BJ (cell line): Measurements from ENCODE around the gene ADM. TPM values are rescaled to one million over a fixed set of nuclear protein-coding genes. Genes with fewer than 3 reads are reported as not detected.
A peak's percentile ranks its signal among the peaks of the same experiment; 100 is the strongest.

Experiments
- CTCF ChIA-PET: fragments of 350-600 bp; formaldehyde crosslinking; extraction: SDS; loops from one replicate; lab custom pipeline; 2021; ENCODE audit warnings: antibody characterized with exemption, inconsistent platforms; lab: Yijun Ruan, JAX
- POLR2A ChIA-PET: fragments of 300-600 bp; sonication (Branson Sonifier 250); formaldehyde crosslinking; extraction: SDS; loops from one replicate; lab custom pipeline; 2021; ENCODE audit warnings: antibody characterized with exemption; lab: Charles Lee
- DNase-seq: peaks from one replicate; pipeline ENCODE4 v3.0.0-alpha.2; 2011; ENCODE audit warnings: low read depth
- H3K27me3 ChIP-seq: 2 replicates; pipeline ENCODE4 v1.6.0; 2011; ENCODE audit warnings: low read length; ENCODE audit not compliant: control insufficient read depth, insufficient read depth
- H3K36me3 ChIP-seq: 2 replicates; pipeline ENCODE4 v1.5.1; 2011; ENCODE audit warnings: low read length; ENCODE audit not compliant: control insufficient read depth, insufficient read depth
- H3K4me3 ChIP-seq: 2 replicates; pipeline ENCODE4 v1.5.1; 2011; ENCODE audit warnings: low read depth, mild to moderate bottlenecking, control low read depth, low read length
- polyA plus RNA-seq: library from polyadenylated mRNA; depleted of rRNA; stranded (reverse); fragments of >200 nt; gene quantifications from 2 replicates; pipeline ENCODE4 v1.2.3, GENCODE V29; 2011
- TF ChIP-seq, protein P1 (sequence below): IDR thresholded peaks from 2 replicates; pipeline ENCODE4 v1.5.1; 2011; ENCODE audit warnings: low read depth, mild to moderate bottlenecking, control low read depth, inconsistent platforms, low read length, moderate library complexity; ENCODE audit not compliant: insufficient read depth

The ADM gene
- polyA plus RNA-seq, 1 experiment: 569 TPM

DNA sequence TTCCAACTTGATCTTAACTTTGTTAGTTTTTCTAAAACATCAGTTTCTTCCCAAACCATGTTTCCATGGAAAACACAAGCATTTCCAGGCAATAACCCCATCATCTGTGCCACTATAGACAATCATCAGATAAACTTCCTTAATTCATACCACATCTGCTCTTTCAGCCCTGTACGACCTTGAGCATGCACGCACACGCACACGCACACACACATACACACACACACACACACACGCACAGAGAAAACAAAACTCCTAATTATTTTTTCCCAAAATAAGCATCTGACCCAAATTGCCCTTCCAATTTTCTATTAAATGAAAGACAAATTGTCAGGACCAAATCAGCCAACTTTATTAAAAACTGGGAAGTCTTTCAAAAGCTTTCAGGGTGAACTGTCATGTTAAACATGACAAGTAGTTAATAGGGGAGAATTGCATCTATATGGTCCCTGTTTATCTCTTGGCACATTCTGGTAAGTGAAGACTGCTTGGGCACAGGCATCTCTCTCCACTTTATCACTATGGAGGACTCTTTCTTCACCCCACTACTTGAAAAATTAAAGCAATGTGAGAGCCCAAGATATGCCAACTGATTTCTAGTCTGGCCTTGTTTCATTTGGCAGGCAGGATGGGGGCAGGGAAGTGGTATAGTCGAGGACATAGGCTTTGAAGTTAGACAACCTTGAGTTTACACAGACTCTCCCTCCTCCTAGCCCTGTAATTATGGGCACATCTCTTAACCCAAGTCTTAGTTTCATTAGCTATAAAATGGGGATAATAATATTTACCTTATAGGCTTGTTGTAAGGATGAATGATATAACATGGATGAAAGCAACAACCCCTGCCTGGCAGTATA lies 15.1 kb downstream of the ADM start:
- TF ChIP-seq, protein P1, sequence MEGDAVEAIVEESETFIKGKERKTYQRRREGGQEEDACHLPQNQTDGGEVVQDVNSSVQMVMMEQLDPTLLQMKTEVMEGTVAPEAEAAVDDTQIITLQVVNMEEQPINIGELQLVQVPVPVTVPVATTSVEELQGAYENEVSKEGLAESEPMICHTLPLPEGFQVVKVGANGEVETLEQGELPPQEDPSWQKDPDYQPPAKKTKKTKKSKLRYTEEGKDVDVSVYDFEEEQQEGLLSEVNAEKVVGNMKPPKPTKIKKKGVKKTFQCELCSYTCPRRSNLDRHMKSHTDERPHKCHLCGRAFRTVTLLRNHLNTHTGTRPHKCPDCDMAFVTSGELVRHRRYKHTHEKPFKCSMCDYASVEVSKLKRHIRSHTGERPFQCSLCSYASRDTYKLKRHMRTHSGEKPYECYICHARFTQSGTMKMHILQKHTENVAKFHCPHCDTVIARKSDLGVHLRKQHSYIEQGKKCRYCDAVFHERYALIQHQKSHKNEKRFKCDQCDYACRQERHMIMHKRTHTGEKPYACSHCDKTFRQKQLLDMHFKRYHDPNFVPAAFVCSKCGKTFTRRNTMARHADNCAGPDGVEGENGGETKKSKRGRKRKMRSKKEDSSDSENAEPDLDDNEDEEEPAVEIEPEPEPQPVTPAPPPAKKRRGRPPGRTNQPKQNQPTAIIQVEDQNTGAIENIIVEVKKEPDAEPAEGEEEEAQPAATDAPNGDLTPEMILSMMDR: no peak
- no peak overlapping the region for H3K4me3 ChIP-seq
- DNase-seq: no peak
- CTCF ChIA-PET: interaction anchor here (0.6 to 1.4 kb wide), 2 partner anchors 46 to 421 kb away, joined by 3 read pairs; no protein-coding TSS in a partner anchor
- POLR2A ChIA-PET: no interaction called here
- no peaks in the 10 kb centered on the region for H3K36me3 ChIP-seq
- no peaks in the 10 kb centered on the region for H3K27me3 ChIP-seq

GRCh38 chr11:10320736-10321465 lies 16.0 kb downstream of the ADM start:
- CTCF ChIA-PET: interaction anchor here (0.6 to 2.0 kb wide), 3 partner anchors 11 to 422 kb away, joined by 3 to 10 read pairs (median 3); no protein-coding TSS in a partner anchor
- Histone ChIP-seq H3K4me3 (no peak overlapping the region), H3K27me3 (no peaks in the 10 kb centered on the region), H3K36me3 (no peaks in the 10 kb centered on the region)
- no peak for DNase-seq
- POLR2A ChIA-PET: no interaction called here
- TF ChIP-seq, protein P1: no peak

- H3K27me3 ChIP-seq: no peaks in the 10 kb centered on the region
- H3K4me3 ChIP-seq: no peak overlapping the region
- ChIA-PET CTCF (interaction anchor here (0.6 to 2.0 kb wide), 8 partner anchors 12 to 1390 kb away, joined by 3 to 10 read pairs (median 4); partner anchors contain the start of genes ADM and C11orf16), POLR2A (interaction anchor here (0.5 to 0.7 kb wide), 3 partner anchors 12 to 371 kb away, joined by 3 read pairs; partner anchors contain the start of gene IRAG1)
- TF ChIP-seq, protein P1: no peak
- no peak for DNase-seq
- H3K36me3 ChIP-seq: no peaks in the 10 kb centered on the region
These were observed 17.5 kb downstream of the ADM start for GRCh38 chr11:10322401-10322800.

GRCh38 chr11:10322830-10323792 lies 18.2 kb downstream of the ADM start:
- TF ChIP-seq, protein P1: peak; percentile 47
- ChIA-PET CTCF (interaction anchor here (0.7 to 4.6 kb wide), 13 partner anchors 13 to 713 kb away, joined by 3 to 48 read pairs (median 5); partner anchors contain the start of gene ADM), POLR2A (interaction anchor here (0.6 to 0.7 kb wide), 2 partner anchors 20 to 371 kb away, joined by 3 read pairs; partner anchors contain the start of gene IRAG1)
- H3K36me3 ChIP-seq: no peaks in the 10 kb centered on the region
- peak; percentile 69 for DNase-seq
- H3K4me3 ChIP-seq: no peak overlapping the region
- H3K27me3 ChIP-seq: no peaks in the 10 kb centered on the region
